Renal cortex interstitium (tissue), 15 donors: ENCODE data around the gene ARFGEF2. TPM values are rescaled to one million over a fixed set of nuclear protein-coding genes. Genes with fewer than 3 reads are reported as not detected.
A peak's percentile ranks its signal among the peaks of the same experiment; 100 is the strongest.
"Not testable (repeated sequence)": the region's sequence is repeated elsewhere in the genome, so short reads cannot be mapped to it uniquely, and the experiment has no call there.

Experiments
- DNase-seq, 11 donors: peaks; one replicate each; pipeline ENCODE4 v3.0.0-alpha.2; 2013; ENCODE audit warnings: low read depth in 9 of 11, low spot score in 4 of 11; ENCODE audit errors: extremely low read depth in 1 of 11
- long read RNA-seq, 16 experiments: transcript quantifications; one replicate each; lab custom pipeline, GENCODE V29; 2026
- polyA plus RNA-seq, 3 donors: library from polyadenylated mRNA; unstranded; fragments of 120-200 nt; gene quantifications; one replicate each; pipeline ENCODE4 v1.2.1, GENCODE V29; 2013; ENCODE audit not compliant: insufficient read length in 3 of 3

Gene ARFGEF2
- polyA plus RNA-seq: 10 to 100 TPM; 24.5 to 31.0 (median 28.4) TPM
- long read RNA-seq, donor 1: 0 reads
- long read RNA-seq, donor 2: 0 reads
- long read RNA-seq, donor 3, partial matches to known transcripts: 23 of 23 reads
- long read RNA-seq, donor 3, other reads (novel, unspliced or antisense): 0 of 23 reads
- long read RNA-seq, donor 4, partial matches to known transcripts: 21 of 21 reads
- long read RNA-seq, donor 4, other reads (novel, unspliced or antisense): 0 of 21 reads
- long read RNA-seq, donor 5, full-length matches to known transcripts: 1 of 1 reads
- long read RNA-seq, donor 5, partial matches to known transcripts: 0 of 1 reads
- long read RNA-seq, donor 5, other reads (novel, unspliced or antisense): 0 of 1 reads
- long read RNA-seq, donor 6: 0 reads
- long read RNA-seq, donor 7: 0 reads
- long read RNA-seq, donor 8, full-length matches to known transcripts: 1 of 6 reads
- long read RNA-seq, donor 8, partial matches to known transcripts: 5 of 6 reads
- long read RNA-seq, donor 8, other reads (novel, unspliced or antisense): 0 of 6 reads
- long read RNA-seq, donor 9, partial matches to known transcripts: 21 of 21 reads
- long read RNA-seq, donor 9, other reads (novel, unspliced or antisense): 0 of 21 reads
- long read RNA-seq, donor 10, partial matches to known transcripts: 5 of 5 reads
- long read RNA-seq, donor 10, other reads (novel, unspliced or antisense): 0 of 5 reads
- long read RNA-seq, donor 11: 0 reads
- long read RNA-seq, donor 12: 0 reads
- long read RNA-seq, donor 13: 0 reads
- long read RNA-seq, donor 14: 0 reads
- long read RNA-seq, donor 15: 0 reads
- long read RNA-seq, donor 16, partial matches to known transcripts: 5 of 5 reads
- long read RNA-seq, donor 16, other reads (novel, unspliced or antisense): 0 of 5 reads

GRCh38 chr20:48921168-48921882 lies at the start of gene ARFGEF2:
Gene ARFGEF2 (plus strand): TSS chr20:48921711. CDS start chr20:48921890, 179 bp downstream.
- DNase-seq: peak; percentile 83 to 94 (median 92)

GRCh38 chr20:48875233-48875913 lies 46.1 kb upstream of the ARFGEF2 start:
- DNase-seq: no peak

- no peak for DNase-seq
Observed at GRCh38 chr20:48875914-48876240, 45.6 kb upstream of the ARFGEF2 start.

- DNase-seq: no peak
Observed at GRCh38 chr20:48877304-48877703, 44.2 kb upstream of the ARFGEF2 start.

- no peak for DNase-seq
Observed at GRCh38 chr20:48878534-48879248, 42.8 kb upstream of the ARFGEF2 start.

- no peak for DNase-seq
Observed at GRCh38 chr20:48879612-48880245, 41.8 kb upstream of the ARFGEF2 start.

- no peak for DNase-seq
Observed at GRCh38 chr20:48880331-48880730, 41.2 kb upstream of the ARFGEF2 start.

- peak in 7 of 11 donors; percentile 4 to 57 (median 37) for DNase-seq
Observed at GRCh38 chr20:48880981-48881657, 40.4 kb upstream of the ARFGEF2 start.

- no peak for DNase-seq
Observed at GRCh38 chr20:48885237-48885636, 36.3 kb upstream of the ARFGEF2 start.

GRCh38 chr20:48886194-48886593 lies 35.3 kb upstream of the ARFGEF2 start:
- DNase-seq: no peak

GRCh38 chr20:48886811-48887210 lies 34.7 kb upstream of the ARFGEF2 start:
- no peak for DNase-seq

GRCh38 chr20:48888517-48888916 lies 33.0 kb upstream of the ARFGEF2 start:
- DNase-seq: not testable (repeated sequence)

GRCh38 chr20:48889140-48889790 lies 32.2 kb upstream of the ARFGEF2 start:
- DNase-seq: no peak

GRCh38 chr20:48891235-48892048 lies 30.1 kb upstream of the ARFGEF2 start:
- no peak for DNase-seq

GRCh38 chr20:48892049-48892470 lies 29.5 kb upstream of the ARFGEF2 start:
- no peak for DNase-seq

GRCh38 chr20:48892891-48893290 lies 28.6 kb upstream of the ARFGEF2 start:
- DNase-seq: no peak
